Endometrial microvascular endothelial cells (primary cell): ENCODE results near the gene SHC1. TPM values are rescaled to one million over a fixed set of nuclear protein-coding genes. Genes with fewer than 3 reads are reported as not detected.

Source experiments
- in situ Hi-C: cut with HindIII; loops from 2 replicates; pipeline ENCODE4 v1.10.0; 2017; ENCODE audit warnings: low sequenced_read_pairs, low pct_unique_long_range_greater_than_20kb; ENCODE audit errors: inconsistent ontology term
- total RNA-seq: library from RNA; depleted of rRNA; stranded (reverse); fragments of >200 nt; gene quantifications from one replicate; pipeline ENCODE4 v1.2.3, GENCODE V29; 2015; ENCODE audit errors: inconsistent ontology term

SHC1 gene
- total RNA-seq, 1 donor from 2014 or later = 406 TPM

DNA sequence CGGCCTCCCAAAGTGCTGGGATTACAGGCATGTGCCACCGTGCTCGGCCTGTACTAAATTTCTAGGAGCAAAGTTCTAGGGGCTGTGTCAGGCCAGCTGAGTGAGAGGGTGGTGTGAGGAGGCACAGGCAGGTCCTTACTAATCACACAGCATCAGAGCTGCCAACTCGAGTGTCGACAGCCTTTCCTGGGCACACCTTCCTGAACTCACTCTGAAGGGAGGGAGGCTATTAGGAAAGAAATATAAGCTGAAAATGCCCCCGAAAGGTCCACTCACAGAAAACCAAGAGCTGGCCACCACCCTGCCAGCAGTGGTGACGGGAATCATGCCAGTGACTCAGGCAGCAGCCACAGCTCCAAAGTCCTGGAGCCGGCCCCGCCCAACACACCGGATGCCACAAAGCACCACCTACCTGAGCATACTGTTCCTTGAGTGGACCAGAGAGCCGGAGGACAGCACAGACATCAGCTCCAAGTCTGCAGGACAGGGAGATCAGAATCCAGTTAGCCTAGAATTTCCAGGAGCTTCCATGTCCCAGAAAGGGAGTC, 38.5 kb downstream of the SHC1 start:
- in situ Hi-C loops = no loop called here

DNA sequence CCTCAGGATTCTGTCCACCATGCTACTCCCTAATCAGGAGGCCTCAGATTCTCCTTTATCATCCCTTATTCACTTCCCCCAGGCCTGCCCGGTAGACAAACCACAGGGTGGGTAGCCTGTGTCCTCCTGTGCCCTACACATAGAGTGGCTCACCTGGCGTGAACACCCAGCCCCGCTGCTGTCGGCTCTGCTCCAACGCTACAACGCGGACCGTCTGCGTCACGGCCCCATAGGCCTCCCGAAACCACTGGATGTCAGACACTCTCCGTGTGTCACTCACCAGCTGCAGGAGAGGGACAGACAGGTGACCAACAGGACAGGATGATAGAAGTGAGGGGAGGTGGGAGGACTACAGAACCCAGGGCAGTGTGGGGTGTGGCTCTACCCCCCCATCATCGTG, 44.3 kb downstream of the SHC1 start:
- in situ Hi-C loops = no loop called here

DNA sequence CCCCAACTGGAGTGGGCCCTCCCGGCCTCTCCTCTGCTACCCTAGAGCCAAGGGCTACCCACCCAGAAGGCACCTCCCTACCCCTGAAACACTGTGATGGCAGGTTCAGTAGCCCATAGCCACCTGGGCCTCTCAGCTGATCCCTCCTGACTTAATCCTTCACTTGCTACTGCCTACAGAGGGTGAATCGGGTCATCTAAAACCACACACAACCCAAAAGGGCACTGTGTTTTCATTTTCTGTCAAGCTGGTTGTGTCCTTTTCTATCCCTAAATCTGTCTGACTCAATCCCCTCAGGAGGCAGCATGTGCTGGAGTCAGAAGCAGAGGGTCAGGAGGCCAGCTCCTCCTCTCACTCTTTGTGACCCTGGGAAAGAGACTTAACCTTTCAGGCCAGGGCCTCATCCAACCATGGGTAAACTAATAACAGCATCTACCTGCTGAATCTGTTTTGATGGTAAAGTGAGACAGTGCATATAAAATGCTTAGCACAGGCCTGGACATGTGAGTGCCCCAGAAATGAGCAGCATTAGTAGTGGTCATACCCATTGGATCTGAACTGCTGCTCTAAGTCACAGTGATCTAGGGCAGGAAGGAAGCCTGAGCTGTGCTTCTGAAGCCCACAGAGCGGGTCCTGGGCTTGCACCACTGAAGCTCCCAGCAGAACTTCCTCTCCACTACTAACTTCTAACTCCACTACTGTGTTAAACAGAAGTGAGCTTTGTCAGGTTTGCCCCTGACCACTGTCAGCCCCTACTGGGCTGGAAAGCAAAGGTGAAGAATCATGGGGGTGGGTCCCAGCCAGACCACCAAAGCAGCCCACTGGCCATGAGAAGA, 45.0 kb downstream of the SHC1 start:
- in situ Hi-C loops = no loop called here

DNA sequence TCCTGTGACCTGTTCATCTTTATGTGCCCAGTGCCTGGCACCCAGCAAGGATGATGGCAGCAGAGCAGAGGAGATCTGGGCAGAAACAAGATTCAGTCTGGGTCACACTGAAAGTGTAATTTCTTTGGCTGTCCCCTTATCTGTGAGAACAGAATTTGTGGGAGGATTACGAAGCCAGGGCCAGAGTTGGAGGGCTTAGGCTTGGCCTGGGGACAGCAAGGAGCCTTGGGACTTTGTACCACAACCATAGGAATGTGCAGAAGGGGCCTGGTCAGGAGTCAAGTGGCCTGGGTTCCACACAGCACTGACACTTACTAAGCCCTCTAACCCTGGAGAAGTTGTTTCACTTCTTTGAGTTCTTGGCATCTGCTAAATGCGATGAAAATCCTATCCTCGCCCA, 46.9 kb downstream of the SHC1 start:
- in situ Hi-C loops = no loop called here

DNA sequence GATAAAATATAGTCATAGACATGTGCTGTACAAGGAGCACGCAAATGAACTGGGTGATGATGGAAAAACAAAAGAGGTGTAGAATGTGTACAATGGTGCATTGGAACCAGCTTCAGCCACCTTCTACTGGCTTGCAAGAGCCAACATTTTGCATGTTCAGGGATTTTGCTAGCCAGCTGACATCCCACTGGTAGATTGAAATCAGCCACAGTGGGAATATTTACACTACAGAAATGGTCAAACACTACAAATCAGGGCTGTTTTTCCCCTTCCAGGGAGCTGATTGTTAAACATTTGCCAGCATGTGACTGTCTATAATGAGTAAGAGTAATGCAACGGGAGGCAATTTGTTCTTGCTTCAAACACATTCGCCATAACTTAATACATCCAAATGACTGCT, 57.3 kb downstream of the SHC1 start:
- in situ Hi-C loops = no loop called here

DNA sequence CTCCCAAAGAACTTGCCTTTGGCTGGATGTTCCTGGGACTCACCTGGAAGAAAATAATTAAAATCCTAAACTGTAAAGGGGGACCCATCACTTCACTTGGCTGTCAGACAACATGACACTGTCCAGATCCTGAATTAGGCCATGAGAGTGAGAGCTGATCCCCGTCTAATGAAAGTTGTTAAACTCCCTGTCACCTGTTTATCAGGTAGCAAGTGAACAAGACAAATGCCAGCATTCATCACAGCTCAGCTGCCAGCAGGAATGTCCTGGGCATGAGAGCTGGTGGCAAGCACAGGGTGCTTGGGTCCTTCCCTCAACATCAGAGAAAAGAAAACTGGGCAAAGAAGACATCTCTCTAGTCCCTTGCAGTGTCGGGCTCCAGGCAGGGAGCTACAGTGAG, 57.8 kb downstream of the SHC1 start:
- in situ Hi-C loops = no loop called here

Other genes starting within 250 kb of the SHC1 start
- 0.28 TPM for gene KCNN3, start 100.5 kb downstream of the SHC1 start, total RNA-seq
- gene PMVK, start 34.0 kb downstream of the SHC1 start, total RNA-seq = 16.1 TPM
- 34.9 TPM for gene PBXIP1, start 14.6 kb downstream of the SHC1 start, total RNA-seq
- gene PYGO2, start 9.0 kb downstream of the SHC1 start, total RNA-seq = 14.5 TPM
- gene CKS1B, start 3.9 kb upstream of the SHC1 start, total RNA-seq = 125 TPM
- gene FLAD1, start 12.6 kb upstream of the SHC1 start, total RNA-seq = 47.9 TPM
- gene LENEP, start 22.8 kb upstream of the SHC1 start, total RNA-seq = not detected
- gene ZBTB7B, start 32.1 kb upstream of the SHC1 start, total RNA-seq = 15.3 TPM
- 0.28 TPM for gene DCST2, start 63.0 kb upstream of the SHC1 start, total RNA-seq
- gene DCST1, start 63.1 kb upstream of the SHC1 start, total RNA-seq = not detected
- gene ADAM15, start 80.6 kb upstream of the SHC1 start, total RNA-seq = 337 TPM
- 15.8 TPM for gene EFNA4, start 93.0 kb upstream of the SHC1 start, total RNA-seq
- gene EFNA3, start 108.1 kb upstream of the SHC1 start, total RNA-seq = 2.0 TPM
- gene EFNA1, start 157.1 kb upstream of the SHC1 start, total RNA-seq = 8.7 TPM
- 47.1 TPM for gene SLC50A1, start 165.1 kb upstream of the SHC1 start, total RNA-seq
- 173 TPM for gene DPM3, start 169.8 kb upstream of the SHC1 start, total RNA-seq
- gene KRTCAP2, start 202.6 kb upstream of the SHC1 start, total RNA-seq = 191 TPM
- 2.4 TPM for gene TRIM46, start 203.1 kb upstream of the SHC1 start, total RNA-seq
- gene THBS3, start 237.2 kb upstream of the SHC1 start, total RNA-seq = 3.1 TPM
- gene MTX1, start 237.9 kb upstream of the SHC1 start, total RNA-seq = 76.7 TPM